Gastroesophageal sphincter (tissue), 3 donors: ENCODE data around the gene TMEM191C.
"Not testable (repeated sequence)": the region's sequence is repeated elsewhere in the genome, so short reads cannot be mapped to it uniquely, and the experiment has no call there.

Experiments used
- EP300 ChIP-seq: sonication (generic); formaldehyde crosslinking; IDR thresholded peaks from one replicate; pipeline ENCODE4 v1.6.1; 2017; ENCODE audit warnings: antibody characterized with exemption, mild to moderate bottlenecking
- POLR2A ChIP-seq, 2 donors: fragments of 450-650 bp; IDR thresholded peaks; one replicate each; pipeline ENCODE4 v1.6.1; 2017; ENCODE audit warnings: antibody characterized with exemption in 2 of 2, mild to moderate bottlenecking in 2 of 2, moderate library complexity in 1 of 2
- POLR2AphosphoS5 ChIP-seq: sonication (generic); formaldehyde crosslinking; IDR thresholded peaks from one replicate; pipeline ENCODE4 v1.6.1; 2017; ENCODE audit warnings: antibody characterized with exemption
- TF ChIP-seq, protein P1 (sequence below), 4 experiments: fragments of 200-600 bp in 2 of 4; fragments of 450-650 bp in 2 of 4; sonication (generic) in 1 of 4; IDR thresholded peaks; one replicate each; pipeline ENCODE4 v1.5.1; 2017 to 2019; ENCODE audit warnings: antibody characterized with exemption in 4 of 4, mild to moderate bottlenecking in 2 of 4, moderate library complexity in 2 of 4

DNA sequence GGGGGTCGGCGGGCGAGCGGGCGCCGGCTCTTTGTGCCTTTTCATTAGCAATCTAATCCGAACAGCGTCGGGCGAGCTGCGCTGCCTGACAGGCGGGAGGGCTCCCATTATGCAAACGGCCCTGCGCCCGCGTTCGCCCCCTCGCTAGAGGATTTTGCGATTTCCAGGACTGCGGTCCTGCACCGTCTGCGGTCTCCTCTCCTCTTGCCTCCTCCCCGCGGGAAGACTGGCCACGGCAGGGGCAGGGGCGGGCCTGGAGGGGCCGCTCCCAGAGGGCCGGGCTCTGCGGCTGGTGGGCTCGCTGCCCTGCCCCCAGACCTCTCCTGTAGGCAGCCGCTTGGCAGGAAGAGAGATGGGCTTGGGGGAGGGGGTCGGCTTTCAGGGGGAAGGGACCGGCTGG lies 49.3 kb upstream of the TMEM191C start:
- TF ChIP-seq, protein P1, sequence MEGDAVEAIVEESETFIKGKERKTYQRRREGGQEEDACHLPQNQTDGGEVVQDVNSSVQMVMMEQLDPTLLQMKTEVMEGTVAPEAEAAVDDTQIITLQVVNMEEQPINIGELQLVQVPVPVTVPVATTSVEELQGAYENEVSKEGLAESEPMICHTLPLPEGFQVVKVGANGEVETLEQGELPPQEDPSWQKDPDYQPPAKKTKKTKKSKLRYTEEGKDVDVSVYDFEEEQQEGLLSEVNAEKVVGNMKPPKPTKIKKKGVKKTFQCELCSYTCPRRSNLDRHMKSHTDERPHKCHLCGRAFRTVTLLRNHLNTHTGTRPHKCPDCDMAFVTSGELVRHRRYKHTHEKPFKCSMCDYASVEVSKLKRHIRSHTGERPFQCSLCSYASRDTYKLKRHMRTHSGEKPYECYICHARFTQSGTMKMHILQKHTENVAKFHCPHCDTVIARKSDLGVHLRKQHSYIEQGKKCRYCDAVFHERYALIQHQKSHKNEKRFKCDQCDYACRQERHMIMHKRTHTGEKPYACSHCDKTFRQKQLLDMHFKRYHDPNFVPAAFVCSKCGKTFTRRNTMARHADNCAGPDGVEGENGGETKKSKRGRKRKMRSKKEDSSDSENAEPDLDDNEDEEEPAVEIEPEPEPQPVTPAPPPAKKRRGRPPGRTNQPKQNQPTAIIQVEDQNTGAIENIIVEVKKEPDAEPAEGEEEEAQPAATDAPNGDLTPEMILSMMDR (IDR thresholded peaks at IDR 0.05): peak in 1 of 4 experiments; percentile 8
- TF ChIP-seq POLR2A (IDR thresholded peaks at IDR 0.05); POLR2AphosphoS5; EP300: not testable (repeated sequence)
